GM19463 (cell line): Measurements from ENCODE around the gene STAG3.
"Not testable (repeated sequence)": the region's sequence is repeated elsewhere in the genome, so short reads cannot be mapped to it uniquely, and the experiment has no call there.

ENCODE experiments used
- ATAC-seq: cut with Tn5 transposase; IDR thresholded peaks from one replicate; pipeline ENCODE4 v1.9.1; 2021; ENCODE audit warnings: mild to moderate bottlenecking, moderate library complexity; ENCODE audit not compliant: unreplicated experiment

The STAG3 gene

GRCh38 chr7:100246121-100246864 is 68.6 kb downstream of the STAG3 start:
- not testable (repeated sequence) for ATAC-seq

DNA sequence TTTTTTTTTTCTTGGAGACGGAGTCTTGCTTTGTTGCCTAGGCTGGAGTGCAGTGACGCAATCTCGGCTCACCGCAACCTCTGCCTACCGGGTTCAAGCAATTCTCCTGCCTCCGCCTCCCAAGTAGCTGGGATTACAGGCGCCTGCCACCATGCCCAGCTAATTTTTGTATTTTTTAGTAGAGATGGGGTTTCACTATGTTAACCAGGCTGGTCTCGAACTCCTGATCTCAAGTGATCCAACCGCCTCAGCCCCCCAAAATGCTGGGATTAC is 69.1 kb downstream of the STAG3 start:
- ATAC-seq: not testable (repeated sequence)

DNA sequence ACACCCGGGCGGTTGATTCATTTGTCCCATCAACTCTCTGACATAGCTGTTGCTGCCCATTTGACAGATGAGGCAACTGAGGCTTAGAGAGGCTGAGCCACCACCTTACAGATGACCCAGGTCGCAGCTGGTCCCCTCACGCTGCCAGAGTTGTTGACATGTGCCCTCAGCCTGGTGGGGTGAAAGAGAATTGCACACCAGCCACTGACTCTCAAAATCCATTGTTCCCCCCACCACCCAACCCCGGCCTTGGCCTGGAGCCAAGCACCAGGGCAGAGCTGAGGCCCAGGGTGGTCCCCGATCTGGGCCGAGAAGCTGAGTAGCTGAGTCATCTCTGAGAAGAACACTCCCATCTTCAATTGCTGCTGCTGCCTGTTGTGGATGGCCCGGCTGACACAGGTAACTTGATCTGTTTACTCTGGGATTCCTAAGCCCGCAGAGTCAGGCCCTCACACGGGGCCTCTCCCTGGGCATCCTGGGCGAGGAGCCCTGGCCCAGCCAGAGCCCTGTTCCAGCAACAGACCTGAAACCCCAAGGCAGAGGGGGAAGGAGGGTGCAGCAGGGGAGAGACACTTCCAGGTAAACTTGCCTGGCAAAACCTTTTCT is 69.5 kb downstream of the STAG3 start:
- no peak for ATAC-seq

DNA sequence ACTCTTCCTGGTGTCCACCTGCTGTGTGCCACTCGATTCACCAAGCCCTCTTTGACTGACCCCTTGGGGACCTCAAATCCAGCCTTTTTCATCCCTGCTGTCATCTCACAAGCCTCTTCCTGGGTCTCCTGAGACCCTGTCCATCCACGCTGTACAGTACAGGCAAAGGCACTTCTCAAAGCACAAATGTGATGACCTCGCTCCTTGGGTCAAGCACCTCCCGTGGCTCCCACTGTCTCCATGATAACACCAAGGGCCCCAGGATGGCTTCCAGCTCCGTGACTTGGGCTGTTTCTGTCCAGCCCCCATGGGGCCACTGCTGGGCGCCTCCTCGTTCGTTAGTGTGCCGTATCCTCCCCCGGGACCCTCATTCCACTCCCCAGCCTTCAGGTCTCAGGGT is 70.8 kb downstream of the STAG3 start:
- ATAC-seq: no peak

GRCh38 chr7:100257017-100257416 is 79.3 kb downstream of the STAG3 start:
- no peak for ATAC-seq

- ATAC-seq: not testable (repeated sequence)
These were observed 82.3 kb downstream of the STAG3 start for GRCh38 chr7:100259984-100260383.

- not testable (repeated sequence) for ATAC-seq
These were observed 85.2 kb downstream of the STAG3 start for GRCh38 chr7:100262896-100263295.
